LNCaP clone FGC (cell line): ENCODE measurements around the gene CTXND2.
"Not testable (repeated sequence)": the region's sequence is repeated elsewhere in the genome, so short reads cannot be mapped to it uniquely, and the experiment has no call there.

ENCODE experiments used
- DNase-seq: peaks from one replicate; pipeline ENCODE4 v3.0.0-alpha.2; 2011; ENCODE audit warnings: low read depth
- H3K4me3 ChIP-seq: 2 replicates; pipeline ENCODE4 v1.5.1; 2011; ENCODE audit warnings: mild to moderate bottlenecking, low read depth, low read length, control low read depth
- CTCF ChIP-seq: IDR thresholded peaks from 2 replicates; pipeline ENCODE4 v1.5.1; 2012; ENCODE audit warnings: mild to moderate bottlenecking; ENCODE audit not compliant: control insufficient read depth, insufficient read depth; ENCODE audit errors: extremely low read depth

CTXND2 gene

DNA sequence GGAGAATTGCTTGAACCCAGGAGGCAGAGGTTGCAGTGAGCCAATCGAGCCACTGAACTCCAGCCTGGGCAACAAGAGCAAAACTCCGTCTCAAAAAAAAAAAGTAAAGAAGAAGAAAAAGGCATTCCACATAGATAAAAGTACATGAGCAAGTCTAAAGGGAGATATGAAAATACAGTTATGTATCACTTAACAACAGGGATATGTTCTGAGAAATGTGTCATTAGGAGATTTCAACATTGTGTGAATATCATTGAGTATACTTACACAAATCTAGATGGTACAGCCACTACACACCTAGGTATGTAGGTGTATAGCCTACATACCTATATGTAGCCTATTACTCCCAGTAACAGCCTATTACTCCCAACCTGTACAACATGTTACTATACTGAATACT, 23.2 kb upstream of the CTXND2 start:
- TF ChIP-seq CTCF = no peak
- DNase-seq = no peak
- H3K4me3 ChIP-seq = no peak overlapping the region

DNA sequence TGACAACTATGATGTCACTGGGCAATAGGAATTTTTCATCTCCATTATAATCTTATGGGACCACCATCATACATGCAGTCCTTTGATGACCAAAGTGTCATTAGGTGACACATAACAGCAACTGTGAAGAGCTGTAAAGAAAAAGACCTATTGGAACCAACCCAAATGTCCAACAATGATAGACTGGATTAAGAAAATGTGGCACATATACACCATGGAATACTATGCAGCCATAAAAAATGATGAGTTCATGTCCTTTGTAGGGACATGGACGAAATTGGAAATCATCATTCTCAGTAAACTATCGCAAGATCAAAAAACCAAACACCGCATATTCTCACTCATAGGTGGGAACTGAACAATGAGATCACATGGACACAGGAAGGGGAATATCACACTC, 22.7 kb upstream of the CTXND2 start:
- not testable (repeated sequence) for DNase-seq, H3K4me3 ChIP-seq

GRCh38 chr1:150869683-150870082, 17.3 kb upstream of the CTXND2 start:
- TF ChIP-seq CTCF = no peak
- no peak overlapping the region for H3K4me3 ChIP-seq
- no peak for DNase-seq

- DNase-seq = no peak
- no peak for TF ChIP-seq CTCF
- H3K4me3 ChIP-seq = no peak overlapping the region
Observed at GRCh38 chr1:150872572-150872971, 14.4 kb upstream of the CTXND2 start.

DNA sequence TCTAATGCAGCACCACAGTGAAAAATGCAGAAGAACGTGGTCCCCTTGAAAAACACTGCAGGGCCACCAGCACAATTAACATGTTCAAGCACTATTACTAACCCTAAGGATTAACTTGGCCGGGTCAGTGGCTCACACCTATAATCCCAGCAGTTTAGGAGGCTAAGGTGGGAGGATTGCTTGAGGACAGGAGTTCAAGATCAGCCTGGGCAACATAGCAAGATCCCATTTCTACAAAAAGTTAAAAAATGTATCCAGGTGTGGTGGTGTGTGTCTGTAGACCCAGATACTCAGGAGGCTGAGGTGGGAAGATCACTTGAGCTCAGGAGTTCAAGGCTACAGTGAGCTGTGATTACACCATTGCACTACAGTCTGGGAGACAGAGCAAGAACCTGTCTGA, 13.4 kb upstream of the CTXND2 start:
- DNase-seq = no peak
- TF ChIP-seq CTCF = no peak
- no peak overlapping the region for H3K4me3 ChIP-seq

GRCh38 chr1:150874455-150875196, 12.3 kb upstream of the CTXND2 start:
- peak overlapping the region; percentile 78 for H3K4me3 ChIP-seq
- TF ChIP-seq CTCF = no peak
- DNase-seq = no peak

GRCh38 chr1:150875197-150876118, 11.5 kb upstream of the CTXND2 start:
- H3K4me3 ChIP-seq = peak overlapping the region; percentile 78
- DNase-seq = no peak
- no peak for TF ChIP-seq CTCF
